ENCODE results near the gene KLRC3. TPM values are rescaled to one million over a fixed set of nuclear protein-coding genes. Genes with fewer than 3 reads are reported as not detected.

Gene KLRC3
- total and polyA plus RNA-seq, 10 of the 15 experiments (the other 5 are each of a cell fraction or from before 2014, with no cell fraction given), result 0.09 to 0.22 (median 0.09) TPM; not detected in 7

DNA sequence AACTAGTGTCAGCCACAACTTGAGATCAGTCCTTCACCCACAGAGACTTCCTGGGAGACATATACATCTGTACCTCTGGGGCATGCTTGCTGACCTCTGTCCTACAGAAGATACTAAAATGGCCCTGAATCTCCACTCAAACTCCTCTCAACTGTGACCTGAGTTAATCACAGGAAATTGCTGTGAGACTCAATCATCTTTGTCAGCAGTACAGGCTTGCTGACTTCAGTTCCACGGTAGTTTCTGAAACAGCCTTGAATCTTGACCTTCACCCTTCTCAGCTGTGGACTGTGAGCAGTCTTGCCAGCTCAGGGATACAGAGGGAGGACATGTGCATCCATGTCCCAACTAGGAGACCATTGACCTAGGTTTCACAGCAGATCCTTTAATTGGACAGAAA is 34.1 kb upstream of the KLRC3 start (continued):
- TF ChIP-seq, protein P1, sequence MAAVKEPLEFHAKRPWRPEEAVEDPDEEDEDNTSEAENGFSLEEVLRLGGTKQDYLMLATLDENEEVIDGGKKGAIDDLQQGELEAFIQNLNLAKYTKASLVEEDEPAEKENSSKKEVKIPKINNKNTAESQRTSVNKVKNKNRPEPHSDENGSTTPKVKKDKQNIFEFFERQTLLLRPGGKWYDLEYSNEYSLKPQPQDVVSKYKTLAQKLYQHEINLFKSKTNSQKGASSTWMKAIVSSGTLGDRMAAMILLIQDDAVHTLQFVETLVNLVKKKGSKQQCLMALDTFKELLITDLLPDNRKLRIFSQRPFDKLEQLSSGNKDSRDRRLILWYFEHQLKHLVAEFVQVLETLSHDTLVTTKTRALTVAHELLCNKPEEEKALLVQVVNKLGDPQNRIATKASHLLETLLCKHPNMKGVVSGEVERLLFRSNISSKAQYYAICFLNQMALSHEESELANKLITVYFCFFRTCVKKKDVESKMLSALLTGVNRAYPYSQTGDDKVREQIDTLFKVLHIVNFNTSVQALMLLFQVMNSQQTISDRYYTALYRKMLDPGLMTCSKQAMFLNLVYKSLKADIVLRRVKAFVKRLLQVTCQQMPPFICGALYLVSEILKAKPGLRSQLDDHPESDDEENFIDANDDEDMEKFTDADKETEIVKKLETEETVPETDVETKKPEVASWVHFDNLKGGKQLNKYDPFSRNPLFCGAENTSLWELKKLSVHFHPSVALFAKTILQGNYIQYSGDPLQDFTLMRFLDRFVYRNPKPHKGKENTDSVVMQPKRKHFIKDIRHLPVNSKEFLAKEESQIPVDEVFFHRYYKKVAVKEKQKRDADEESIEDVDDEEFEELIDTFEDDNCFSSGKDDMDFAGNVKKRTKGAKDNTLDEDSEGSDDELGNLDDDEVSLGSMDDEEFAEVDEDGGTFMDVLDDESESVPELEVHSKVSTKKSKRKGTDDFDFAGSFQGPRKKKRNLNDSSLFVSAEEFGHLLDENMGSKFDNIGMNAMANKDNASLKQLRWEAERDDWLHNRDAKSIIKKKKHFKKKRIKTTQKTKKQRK (IDR thresholded peaks at IDR 0.05; ENCODE audit: low read depth, low read length), result no peak
- TF ChIP-seq RCOR1 (conservative IDR thresholded peaks at IDR 0.05; ENCODE audit: low read depth, low read length) (no peak), ZNF384 (IDR thresholded peaks at IDR 0.05; ENCODE audit: borderline replicate concordance, low read depth, low read length) (no peak), RB1 (IDR thresholded peaks at IDR 0.05; ENCODE audit: borderline replicate concordance) (no peak), FOXK2 (IDR thresholded peaks at IDR 0.05) (no peak), SPI1 (IDR thresholded peaks at IDR 0.05; ENCODE audit: borderline replicate concordance, insufficient read depth, low read depth, low read length) (no peak), ZNF274 (IDR thresholded peaks at IDR 0.05; ENCODE audit: insufficient read depth, insufficient read length) (no peak)

DNA sequence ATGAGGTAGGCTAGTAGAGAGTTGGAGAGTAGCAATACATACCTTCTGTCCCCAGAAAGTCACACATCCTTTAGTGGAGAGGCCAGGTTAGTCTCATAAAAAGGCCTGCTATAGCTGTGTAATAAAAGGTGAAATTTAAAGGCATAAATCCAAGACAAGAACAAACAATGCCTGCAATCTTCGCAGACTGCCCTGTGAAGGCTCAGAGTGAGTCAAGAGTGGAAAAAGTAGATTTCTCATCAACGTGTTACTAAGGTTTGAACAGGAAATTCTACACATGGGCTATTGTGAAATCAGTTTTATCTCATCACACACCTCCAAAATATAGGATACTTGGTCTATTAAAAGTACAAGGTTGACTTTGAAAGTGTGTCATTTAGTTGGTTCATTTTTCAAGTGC is 32.8 kb upstream of the KLRC3 start, which contains the start of gene KLRC1:
Gene KLRC1 (minus strand): TSS at position 222 of the 400 bp plus-strand sequence. CDS start 2,221 bp downstream, outside the sequence.
- no TSS peak for BruUV-seq (replicated peaks)
- no peak for TF ChIP-seq SP1 (IDR thresholded peaks at IDR 0.05; ENCODE audit: low read depth, low read length)
- TF ChIP-seq KDM1A (IDR thresholded peaks at IDR 0.05; ENCODE audit: borderline replicate concordance), result no peak
- no peak for TF ChIP-seq PAX5 (IDR thresholded peaks at IDR 0.05; ENCODE audit: borderline replicate concordance, low read depth, low read length)
- no peak for TF ChIP-seq ZSCAN29 (IDR thresholded peaks at IDR 0.05)
- CTCF ChIA-PET, result interaction anchor here (0.5 kb wide), 1 partner anchor 271 kb away, joined by 3 read pairs; no protein-coding TSS in a partner anchor
- H3K36me3 ChIP-seq (ENCODE audit: control insufficient read depth in 2 of 2, insufficient read depth in 2 of 2, low read length in 1 of 2), result no peaks in the 10 kb centered on the region
- RAD21 ChIA-PET (ENCODE audit: unreplicated experiment), result no interaction called here
- no peaks in the 10 kb centered on the region for H3K4me1 ChIP-seq (ENCODE audit: control insufficient read depth, insufficient read depth, low read length)
- no peak within 1 kb of the TSS for H3K27ac ChIP-seq (ENCODE audit: control insufficient read depth, insufficient read depth)
- DNase-seq (ENCODE audit: low read depth, low spot score) (no peak), ATAC-seq (no peak), FAIRE-seq (no peak)
- no peaks in the 10 kb centered on the region for H3K27me3 ChIP-seq (replicated peaks in 1 of 2; ENCODE audit: control insufficient read depth in 2 of 2, insufficient read depth in 2 of 2, low read length in 1 of 2)
- SMC1A ChIA-PET (ENCODE audit: uncharacterized antibody, unreplicated experiment), result no interaction called here
- POLR2A ChIA-PET, result no interaction called here
- no peak within 1 kb of the TSS for H3K4me2 ChIP-seq (ENCODE audit: control insufficient read depth, insufficient read depth)
- no peak within 1 kb of the TSS for H2AFZ ChIP-seq (ENCODE audit: control insufficient read depth, low read depth, low read length)
- no peaks in the 10 kb centered on the region for H3K79me2 ChIP-seq (ENCODE audit: control insufficient read depth, insufficient read depth, low read length)
- intact Hi-C loops (cut with micrococcal nuclease; ENCODE audit: unreplicated experiment), result no loop called here
- no peaks in the 10 kb centered on the region for H4K20me1 ChIP-seq (ENCODE audit: control insufficient read depth, insufficient read depth)
- peaks cover 15% of the 10 kb centered on the region for H3K9me3 ChIP-seq (replicated peaks; ENCODE audit: control insufficient read depth, insufficient read depth, low read length)
- H3K9ac ChIP-seq (ENCODE audit: control insufficient read depth, insufficient read depth, low read length), result no peak within 1 kb of the TSS
- 25% methylated on average over 2 of the region's 2 CpGs for WGBS (ENCODE audit: insufficient coverage, insufficient replicate concordance, low lambda C conversion rate, missing lambda C conversion rate)
- in situ Hi-C loops (cut with MboI), result no loop called here
- no peak within 1 kb of the TSS for H3K4me3 ChIP-seq
